Activated naive CD4-positive, alpha-beta T cell treated with anti-CD3 and anti-CD28 coated beads for 36 hours (primary cell): ENCODE measurements around the gene TTC13. TPM values are rescaled to one million over a fixed set of nuclear protein-coding genes. Genes with fewer than 3 reads are reported as not detected.
A peak's percentile ranks its signal among the peaks of the same experiment; 100 is the strongest.
"Not testable (repeated sequence)": the region's sequence is repeated elsewhere in the genome, so short reads cannot be mapped to it uniquely, and the experiment has no call there.

Source experiments
- CTCF ChIA-PET: fragments of 350-600 bp; sonication (Branson Sonifier 250); formaldehyde crosslinking; loops from one replicate; lab custom pipeline; 2021; ENCODE audit warnings: antibody characterized with exemption; lab: Charles Lee
- DNase-seq: peaks from one replicate; pipeline ENCODE4 v3.0.0-alpha.2; 2020
- H3K27ac Mint-ChIP-seq: one replicate; pipeline ENCODE4 v1.8.0; 2021; ENCODE audit warnings: mild to moderate bottlenecking, mixed read lengths
- H3K27me3 Mint-ChIP-seq: one replicate; pipeline ENCODE4 v1.8.0; 2021; ENCODE audit warnings: low read depth, mixed read lengths
- H3K36me3 Mint-ChIP-seq: one replicate; pipeline ENCODE4 v1.8.0; 2021; ENCODE audit warnings: low read depth, mixed read lengths
- H3K4me1 Mint-ChIP-seq: one replicate; pipeline ENCODE4 v1.8.0; 2021; ENCODE audit warnings: low read depth, mixed read lengths
- H3K4me3 Mint-ChIP-seq: one replicate; pipeline ENCODE4 v1.8.0; 2021; ENCODE audit warnings: mild to moderate bottlenecking, moderate library complexity, mixed read lengths
- H3K9me3 Mint-ChIP-seq: one replicate; pipeline ENCODE4 v1.8.0; 2021; ENCODE audit warnings: mixed read lengths
- intact Hi-C: fragments of 100-400 bp; cut with micrococcal nuclease; formaldehyde crosslinking; loops from one replicate; pipeline ENCODE4 v1.15.1; 2023
- total RNA-seq, 2 experiments: library from RNA; stranded (reverse); gene quantifications; one replicate each; pipeline ENCODE4 v1.2.3, GENCODE V29; 2021

Gene TTC13
- total RNA-seq, 2 experiments from 2014 or later, result 10.9 to 13.2 TPM

DNA sequence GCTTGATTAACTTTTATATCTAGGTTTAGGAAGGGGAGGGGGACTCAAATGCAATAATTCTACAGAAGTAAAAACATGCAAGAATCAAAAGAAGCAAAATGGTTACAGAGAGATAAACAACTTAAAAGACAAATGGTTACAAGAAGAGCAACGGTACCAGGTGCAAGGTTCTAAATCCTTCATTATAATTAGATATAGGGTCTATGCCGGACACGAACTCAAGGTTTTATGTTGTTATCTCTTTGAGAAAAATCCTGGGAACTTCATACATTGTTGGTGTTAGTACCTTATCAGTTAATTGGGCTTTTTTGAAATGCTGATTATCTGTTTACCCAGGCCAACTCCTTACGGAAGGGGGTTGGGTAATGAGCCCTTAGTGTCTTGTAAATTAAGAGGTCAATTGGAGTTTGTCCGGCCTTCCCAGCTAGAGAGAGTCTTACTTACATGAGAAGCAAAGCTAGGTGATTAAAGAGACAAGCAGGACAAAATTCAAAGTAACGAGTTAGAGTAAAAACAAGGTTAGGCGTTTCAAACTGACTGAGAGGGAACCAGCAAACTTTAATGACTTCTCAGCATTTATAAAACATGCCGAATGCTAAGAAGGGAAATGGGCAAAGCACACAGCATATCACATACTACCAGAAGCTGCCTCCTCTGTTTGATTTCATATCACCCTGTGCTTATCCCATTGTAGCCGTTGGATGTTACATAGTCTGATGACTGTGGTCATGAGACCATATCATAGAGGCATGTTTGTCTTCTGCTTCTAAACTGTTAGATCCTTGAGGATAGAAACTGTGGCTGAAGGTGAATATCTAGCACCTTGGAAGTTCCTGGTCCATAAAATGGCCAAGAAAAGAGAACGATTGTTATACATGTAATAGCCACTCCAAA, 6.2 kb upstream of the TTC13 start:
- H3K27ac Mint-ChIP-seq, CTCF ChIA-PET, intact Hi-C loops, H3K27me3 Mint-ChIP-seq, DNase-seq, H3K9me3 Mint-ChIP-seq, H3K4me3 Mint-ChIP-seq: not testable (repeated sequence)
- peaks cover 13% of the 10 kb centered on the region for H3K4me1 Mint-ChIP-seq
- peaks cover 17% of the 10 kb centered on the region for H3K36me3 Mint-ChIP-seq

DNA sequence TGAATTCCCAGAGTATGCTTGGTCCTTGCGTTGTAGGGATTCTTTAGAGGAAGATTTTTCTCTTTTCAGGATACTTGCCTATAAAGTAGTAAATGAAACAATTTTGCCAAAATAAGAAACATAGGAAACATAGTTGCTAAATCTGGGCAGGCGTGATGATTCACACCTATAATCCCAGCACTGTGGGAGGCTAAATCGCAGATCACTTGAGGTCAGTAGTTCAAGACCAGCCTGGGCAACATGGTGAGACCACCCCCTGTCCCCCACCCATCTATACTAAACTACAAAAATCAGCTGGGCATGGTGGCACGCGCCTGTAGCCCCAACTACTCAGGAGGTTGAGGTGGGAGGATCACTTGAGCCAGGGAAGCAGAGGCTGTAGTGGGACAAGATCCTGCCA, 5.2 kb upstream of the TTC13 start:
- CTCF ChIA-PET, result no interaction called here
- Mint-ChIP-seq H3K9me3 (no peaks in the 10 kb centered on the region), H3K27ac (peak overlapping the region; percentile 12), H3K36me3 (peaks cover 17% of the 10 kb centered on the region), H3K4me3 (no peak overlapping the region), H3K4me1 (peaks cover 18% of the 10 kb centered on the region), H3K27me3 (no peaks in the 10 kb centered on the region)
- intact Hi-C loops, result no loop called here
- no peak for DNase-seq

DNA sequence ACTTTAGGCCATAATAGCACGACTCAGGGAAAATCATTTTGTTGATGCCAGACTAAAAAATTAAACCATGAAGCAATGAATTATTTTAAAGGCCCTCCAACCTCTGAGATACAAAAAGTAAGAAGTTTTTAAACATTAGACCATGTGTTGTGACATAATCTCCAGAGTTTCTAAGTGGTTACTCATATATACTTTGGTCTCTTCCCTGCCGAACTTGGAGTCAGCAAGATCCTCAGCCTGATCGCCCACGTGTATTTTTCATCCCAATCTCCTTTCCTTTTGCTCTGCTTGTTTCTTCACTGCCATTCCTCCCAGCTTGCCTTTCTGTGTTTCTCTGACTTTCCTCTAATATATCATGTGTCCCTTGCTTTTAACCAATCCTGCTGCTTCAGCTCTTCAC, 4.0 kb upstream of the TTC13 start:
- H3K27ac Mint-ChIP-seq, result no peak overlapping the region
- no peak for DNase-seq
- H3K9me3 Mint-ChIP-seq, result no peaks in the 10 kb centered on the region
- peaks cover 17% of the 10 kb centered on the region for H3K4me1 Mint-ChIP-seq
- H3K4me3 Mint-ChIP-seq, result no peak overlapping the region
- H3K36me3 Mint-ChIP-seq, result peaks cover 18% of the 10 kb centered on the region
- intact Hi-C loops, result no loop called here
- no peaks in the 10 kb centered on the region for H3K27me3 Mint-ChIP-seq
- CTCF ChIA-PET, result interaction anchor here (0.7 to 1.8 kb wide), 2 partner anchors 10 to 108 kb away, joined by 3 read pairs; no protein-coding TSS in a partner anchor

- Mint-ChIP-seq H3K4me3 (peak overlapping the region; percentile 89), H3K9me3 (no peaks in the 10 kb centered on the region), H3K27me3 (no peaks in the 10 kb centered on the region), H3K4me1 (peaks cover 25% of the 10 kb centered on the region), H3K36me3 (peaks cover 15% of the 10 kb centered on the region), H3K27ac (peak overlapping the region; percentile 79)
- no peak for DNase-seq
- CTCF ChIA-PET, result interaction anchor here (0.6 to 1.6 kb wide), 4 partner anchors 49 to 212 kb away, joined by 3 read pairs; no protein-coding TSS in a partner anchor
- intact Hi-C loops, result loop anchor here (1.0 to 10.0 kb wide), 14 partner anchors 48 to 1972 kb away; partner anchors contain the start of genes C1orf198, COG2, DISC1 and EGLN1
Measured at GRCh38 chr1:230979952-230980351, 1.3 kb upstream of the TTC13 start.

GRCh38 chr1:230979389-230979716, 692 bp upstream of the TTC13 start:
- CTCF ChIA-PET, result interaction anchor here (0.6 to 1.6 kb wide), 9 partner anchors 21 to 1428 kb away, joined by 3 to 7 read pairs (median 3); no protein-coding TSS in a partner anchor
- H3K9me3 Mint-ChIP-seq, result no peaks in the 10 kb centered on the region
- peaks cover 13% of the 10 kb centered on the region for H3K36me3 Mint-ChIP-seq
- H3K4me3 Mint-ChIP-seq, result peak overlapping the region; percentile 89
- peaks cover 28% of the 10 kb centered on the region for H3K4me1 Mint-ChIP-seq
- no peak for DNase-seq
- intact Hi-C loops, result loop anchor here (1.0 to 10.0 kb wide), 14 partner anchors 47 to 1973 kb away; partner anchors contain the start of genes C1orf198, COG2, DISC1 and EGLN1
- H3K27ac Mint-ChIP-seq, result peak overlapping the region; percentile 79
- no peaks in the 10 kb centered on the region for H3K27me3 Mint-ChIP-seq

DNA sequence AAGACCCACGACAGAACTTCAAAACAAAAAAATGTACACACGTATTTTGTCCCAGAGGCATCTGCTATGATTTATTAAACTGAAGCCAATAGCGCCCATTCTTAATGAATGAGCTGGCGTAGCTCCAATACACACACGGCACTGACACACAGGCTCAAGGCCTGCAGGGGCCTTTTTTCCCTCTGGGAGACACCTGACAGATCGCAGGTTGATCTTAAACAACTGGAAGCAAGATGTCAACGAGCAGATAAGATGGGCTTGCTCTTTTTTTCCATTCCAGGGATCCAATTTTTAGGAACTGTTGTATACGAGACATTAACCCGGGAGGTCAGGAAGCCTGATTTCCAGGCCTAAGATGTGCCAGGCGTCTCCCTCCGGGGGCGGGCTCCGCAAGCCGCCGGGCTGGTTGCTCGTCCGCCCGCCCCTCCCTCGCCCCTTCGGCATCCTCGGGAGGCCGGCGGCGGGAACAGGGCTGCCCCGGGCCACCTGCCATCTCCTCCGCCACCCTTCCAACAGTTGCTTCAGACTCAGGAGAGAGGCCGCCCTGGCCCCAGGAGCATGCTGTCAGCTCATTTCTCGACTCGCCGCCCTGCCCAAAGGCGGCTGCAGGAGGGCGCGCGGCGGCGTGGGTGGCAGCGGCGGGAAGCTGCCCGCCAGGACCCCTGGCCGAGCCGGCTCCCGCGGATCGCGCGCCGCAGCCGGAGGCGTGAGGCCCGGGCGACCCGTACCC, 735 bp downstream of the TTC13 start:
- peak; percentile 42 for DNase-seq
- intact Hi-C loops, result loop anchor here (1.0 to 10.0 kb wide), 12 partner anchors 46 to 1974 kb away; partner anchors contain the start of genes C1orf198, DISC1, EGLN1 and GNPAT
- peak overlapping the region; percentile 92 for H3K27ac Mint-ChIP-seq
- CTCF ChIA-PET, result interaction anchor here (0.6 to 1.6 kb wide), 6 partner anchors 20 to 213 kb away, joined by 3 to 7 read pairs (median 5); no protein-coding TSS in a partner anchor
- peaks cover 8% of the 10 kb centered on the region for H3K36me3 Mint-ChIP-seq
- no peaks in the 10 kb centered on the region for H3K27me3 Mint-ChIP-seq
- peaks cover 34% of the 10 kb centered on the region for H3K4me1 Mint-ChIP-seq
- no peaks in the 10 kb centered on the region for H3K9me3 Mint-ChIP-seq
- peak overlapping the region; percentile 95 for H3K4me3 Mint-ChIP-seq

DNA sequence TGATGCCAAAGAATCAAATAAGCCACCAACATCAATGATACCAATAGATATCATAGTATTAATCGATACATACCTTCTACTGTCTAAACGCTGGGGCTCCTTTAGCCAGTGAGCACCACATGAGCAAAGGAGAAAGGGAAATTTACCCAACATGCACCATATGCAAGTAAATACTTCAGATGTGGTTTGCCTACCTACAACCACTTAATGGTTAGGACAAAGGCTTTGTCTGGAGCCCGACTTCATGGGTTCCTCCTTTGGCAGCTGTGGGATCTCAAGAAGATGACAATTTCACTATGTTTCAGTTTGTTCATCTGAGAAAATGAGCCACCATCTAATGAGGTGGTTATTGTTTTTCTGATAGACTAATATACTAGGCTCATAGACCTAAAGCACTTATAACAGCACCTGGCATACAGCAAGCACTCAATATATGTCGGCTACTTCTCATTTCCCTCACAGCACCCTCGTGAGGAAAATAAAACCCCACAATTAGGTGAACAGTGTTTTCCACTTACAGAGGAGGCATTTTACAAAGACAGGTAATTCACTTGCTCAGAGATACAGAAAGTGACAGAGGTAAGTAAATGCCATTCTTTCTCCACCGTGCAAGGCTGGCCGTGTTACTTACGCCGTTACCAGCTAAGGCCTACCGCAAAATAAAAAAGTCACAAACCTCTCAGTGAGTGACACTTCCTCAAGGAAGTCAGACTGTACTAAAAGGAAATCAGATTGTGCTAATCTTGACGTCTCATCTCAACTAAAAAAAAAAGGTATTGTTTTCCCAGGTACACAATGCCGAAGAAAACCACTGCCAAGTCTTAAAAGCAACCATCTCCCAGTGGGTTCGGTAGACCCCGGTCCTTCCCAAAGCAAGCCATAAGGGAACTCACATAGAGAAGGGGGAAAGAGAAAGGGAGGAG, 1.6 kb downstream of the TTC13 start:
- Mint-ChIP-seq H3K4me3 (peak overlapping the region; percentile 95), H3K27ac (peak overlapping the region; percentile 92), H3K27me3 (no peaks in the 10 kb centered on the region), H3K36me3 (peaks cover 8% of the 10 kb centered on the region), H3K9me3 (no peaks in the 10 kb centered on the region), H3K4me1 (peaks cover 42% of the 10 kb centered on the region)
- CTCF ChIA-PET, result interaction anchor here (0.7 to 1.0 kb wide), 2 partner anchors 61 to 214 kb away, joined by 5 read pairs; no protein-coding TSS in a partner anchor
- intact Hi-C loops, result loop anchor here (1.0 to 10.0 kb wide), 8 partner anchors 45 to 1975 kb away; partner anchors contain the start of genes DISC1, EGLN1, MAP10 and NTPCR
- DNase-seq, result peak; percentile 42

GRCh38 chr1:230976360-230976759, 2.3 kb downstream of the TTC13 start:
- intact Hi-C loops, result loop anchor here (5.0 to 10.0 kb wide), 7 partner anchors 44 to 1976 kb away; partner anchors contain the start of genes DISC1, EGLN1, MAP10 and NTPCR
- Mint-ChIP-seq H3K27me3 (no peaks in the 10 kb centered on the region), H3K4me1 (peaks cover 49% of the 10 kb centered on the region), H3K4me3 (peak overlapping the region; percentile 28), H3K36me3 (peaks cover 8% of the 10 kb centered on the region), H3K9me3 (no peaks in the 10 kb centered on the region), H3K27ac (peak overlapping the region; percentile 58)
- DNase-seq, result no peak
- CTCF ChIA-PET, result no interaction called here

GRCh38 chr1:230975636-230976035, 3.0 kb downstream of the TTC13 start:
- no peaks in the 10 kb centered on the region for H3K9me3 Mint-ChIP-seq
- CTCF ChIA-PET, result interaction anchor here (0.9 kb wide), 1 partner anchor 57 kb away, joined by 3 read pairs; no protein-coding TSS in a partner anchor
- H3K4me1 Mint-ChIP-seq, result peaks cover 50% of the 10 kb centered on the region
- DNase-seq, result no peak
- H3K27me3 Mint-ChIP-seq, result no peaks in the 10 kb centered on the region
- no peak overlapping the region for H3K27ac Mint-ChIP-seq
- H3K4me3 Mint-ChIP-seq, result no peak overlapping the region
- intact Hi-C loops, result loop anchor here (5.0 to 10.0 kb wide), 7 partner anchors 43 to 1977 kb away; partner anchors contain the start of genes DISC1, EGLN1, MAP10 and NTPCR
- peaks cover 8% of the 10 kb centered on the region for H3K36me3 Mint-ChIP-seq

GRCh38 chr1:230972855-230973271, 5.8 kb downstream of the TTC13 start:
- Mint-ChIP-seq H3K4me3 (peak overlapping the region; percentile 46), H3K9me3 (no peaks in the 10 kb centered on the region), H3K27me3 (no peaks in the 10 kb centered on the region), H3K27ac (peak overlapping the region; percentile 87), H3K4me1 (peaks cover 58% of the 10 kb centered on the region), H3K36me3 (peaks cover 8% of the 10 kb centered on the region)
- peak; percentile 77 for DNase-seq
- CTCF ChIA-PET, result interaction anchor here (0.6 to 0.9 kb wide), 2 partner anchors 10 to 51 kb away, joined by 3 to 4 read pairs; no protein-coding TSS in a partner anchor
- intact Hi-C loops, result loop anchor here (5.0 to 10.0 kb wide), 3 partner anchors 552 to 1348 kb away; partner anchors contain the start of genes TAF5L, TSNAX and URB2

- CTCF ChIA-PET, result interaction anchor here (1.0 kb wide), 1 partner anchor 12 kb away, joined by 3 read pairs; no protein-coding TSS in a partner anchor
- Mint-ChIP-seq H3K36me3 (peaks cover 2% of the 10 kb centered on the region), H3K9me3 (no peaks in the 10 kb centered on the region), H3K27me3 (no peaks in the 10 kb centered on the region), H3K4me3 (no peak overlapping the region), H3K4me1 (peaks cover 52% of the 10 kb centered on the region), H3K27ac (no peak overlapping the region)
- no peak for DNase-seq
- intact Hi-C loops, result loop anchor here (5.0 to 10.0 kb wide), 3 partner anchors 553 to 1347 kb away; partner anchors contain the start of genes TAF5L, TSNAX and URB2
Measured at GRCh38 chr1:230971771-230972170, 6.9 kb downstream of the TTC13 start.
